H1 (cell line): ENCODE measurements around the gene CC2D1A. TPM values are rescaled to one million over a fixed set of nuclear protein-coding genes. Genes with fewer than 3 reads are reported as not detected.

Source experiments
- CTCF ChIA-PET: fragments of 300-600 bp; sonication (Branson Sonifier 250); formaldehyde crosslinking; loops from one replicate; lab custom pipeline; 2021; ENCODE audit not compliant: partially characterized antibody; lab: Charles Lee
- POLR2A ChIA-PET: fragments of 300-600 bp; sonication (Branson Sonifier 250); formaldehyde crosslinking; loops from one replicate; lab custom pipeline; 2021; ENCODE audit warnings: inconsistent platforms; ENCODE audit not compliant: partially characterized antibody; lab: Charles Lee
- DNase-seq, 2 experiments: peaks; one replicate each; pipeline versions ENCODE4 v3.0.0 to v3.0.0-alpha.2; 2010 to 2022; ENCODE audit warnings: low spot score in 2 of 2, low read depth in 1 of 2, mixed read lengths in 1 of 2
- FAIRE-seq: peaks from 2 replicates; lab custom pipeline; 2011; peaks lifted over from hg19 to GRCh38; lab: Jason Lieb, UNC
- H2AFZ ChIP-seq: 2 replicates; pipeline ENCODE4 v1.8.1; 2012; ENCODE audit warnings: low read length, inconsistent platforms
- H2AK5ac ChIP-seq: 2 replicates; pipeline ENCODE4 v1.6.1; 2013; ENCODE audit warnings: low read depth, low read length
- H2BK120ac ChIP-seq: replicated peaks from 2 replicates; pipeline ENCODE3; 2013; ENCODE audit warnings: low read depth, low read length, inconsistent platforms
- H2BK12ac ChIP-seq: 2 replicates; pipeline ENCODE4 v1.6.1; 2013; ENCODE audit warnings: low read depth, low read length
- H2BK15ac ChIP-seq: 2 replicates; pipeline ENCODE4 v1.6.1; 2013; ENCODE audit warnings: low read length
- H2BK20ac ChIP-seq: 2 replicates; pipeline ENCODE4 v1.6.1; 2013; ENCODE audit warnings: low read length
- H2BK5ac ChIP-seq: 2 replicates; pipeline ENCODE4 v1.6.1; 2013; ENCODE audit warnings: low read depth, low read length
- H3K14ac ChIP-seq: 2 replicates; pipeline ENCODE4 v1.6.1; 2013; ENCODE audit warnings: inconsistent platforms; ENCODE audit not compliant: insufficient read length
- H3K18ac ChIP-seq: 2 replicates; pipeline ENCODE4 v1.6.1; 2013; ENCODE audit warnings: low read length; ENCODE audit errors: extremely low read depth
- H3K23ac ChIP-seq: 2 replicates; pipeline ENCODE4 v1.6.1; 2013; ENCODE audit warnings: inconsistent platforms; ENCODE audit not compliant: insufficient read length
- H3K23me2 ChIP-seq: 2 replicates; pipeline ENCODE4 v1.6.1; 2013; ENCODE audit warnings: low read depth, low read length
- H3K27ac ChIP-seq: 2 replicates; pipeline ENCODE4 v1.6.1; 2011; ENCODE audit warnings: low read depth, low read length, inconsistent platforms
- H3K27me3 ChIP-seq, 4 experiments: replicated peaks in 1 of 4; 1 replicate in 1 of 4; 2 replicates in 3 of 4; pipeline versions ENCODE4 v1.6.1 to v1.8.1; 2011 to 2013; ENCODE audit warnings: low read length in 3 of 4, mild to moderate bottlenecking in 3 of 4, inconsistent platforms in 2 of 4, mixed read lengths in 2 of 4, moderate library complexity in 1 of 4; ENCODE audit not compliant: control insufficient read depth in 3 of 4, insufficient read depth in 3 of 4; ENCODE audit errors: extremely low read depth in 1 of 4
- H3K36me3 ChIP-seq, 4 experiments: 2 replicates each; pipeline versions ENCODE4 v1.6.1 to v1.8.1; 2011 to 2013; ENCODE audit warnings: mild to moderate bottlenecking in 4 of 4, low read length in 3 of 4, moderate library complexity in 2 of 4, control low read depth in 1 of 4, inconsistent platforms in 1 of 4; ENCODE audit not compliant: insufficient read depth in 4 of 4, control insufficient read depth in 2 of 4
- H3K4ac ChIP-seq: replicated peaks from 2 replicates; pipeline ENCODE3; 2013; ENCODE audit warnings: low read length, low read depth, mixed read lengths, inconsistent platforms; ENCODE audit not compliant: insufficient read length
- H3K4me1 ChIP-seq, 4 experiments: replicated peaks in 1 of 4; 1 replicate in 1 of 4; 2 replicates in 3 of 4; pipeline versions ENCODE4 v1.6.1 to v1.8.1; 2011 to 2013; ENCODE audit warnings: low read length in 3 of 4, inconsistent platforms in 2 of 4, mixed read lengths in 1 of 4; ENCODE audit not compliant: insufficient read depth in 4 of 4, control insufficient read depth in 3 of 4
- H3K4me2 ChIP-seq, 2 experiments: 2 replicates each; pipeline versions ENCODE4 v1.6.1 to v1.8.1; 2011 to 2013; ENCODE audit warnings: low read depth in 2 of 2, low read length in 2 of 2, control low read depth in 1 of 2, inconsistent platforms in 1 of 2, mild to moderate bottlenecking in 1 of 2; ENCODE audit not compliant: insufficient read depth in 1 of 2
- H3K4me3 ChIP-seq, 4 experiments: fragments of 200-600, 300-600 bp in 1 of 4; sonication (generic), shearing (Covaris generic), sonication (Bioruptor Twin) in 1 of 4; 2 replicates each; pipeline versions ENCODE4 v1.5.1 to v1.8.1; 2011 to 2016; ENCODE audit warnings: low read length in 4 of 4, low read depth in 3 of 4, control low read depth in 2 of 4, inconsistent platforms in 2 of 4, mild to moderate bottlenecking in 2 of 4, mixed read lengths in 1 of 4, moderate library complexity in 1 of 4; ENCODE audit not compliant: insufficient read depth in 2 of 4; ENCODE audit errors: extremely low read depth in 1 of 4
- H3K56ac ChIP-seq: replicated peaks from 2 replicates; pipeline ENCODE3; 2013; ENCODE audit warnings: low read depth, mild to moderate bottlenecking, mixed read lengths, low read length, inconsistent platforms; ENCODE audit not compliant: insufficient read length
- H3K79me1 ChIP-seq: 2 replicates; pipeline ENCODE4 v1.6.1; 2013; ENCODE audit warnings: low read depth, low read length, control low read depth
- H3K79me2 ChIP-seq, 2 experiments: 2 replicates each; pipeline versions ENCODE4 v1.6.1 to v1.8.1; 2012 to 2013; ENCODE audit warnings: low read length in 2 of 2, mild to moderate bottlenecking in 2 of 2, inconsistent platforms in 1 of 2; ENCODE audit not compliant: insufficient read depth in 2 of 2, control insufficient read depth in 1 of 2
- H3K9ac ChIP-seq, 4 experiments: replicated peaks in 1 of 4; 1 replicate in 1 of 4; 2 replicates in 3 of 4; pipeline versions ENCODE4 v1.6.1 to v1.8.1; 2011 to 2013; ENCODE audit warnings: low read depth in 3 of 4, low read length in 3 of 4, control low read depth in 2 of 4, mild to moderate bottlenecking in 2 of 4, moderate library complexity in 2 of 4, inconsistent platforms in 1 of 4; ENCODE audit errors: extremely low read depth in 1 of 4
- H3K9me3 ChIP-seq, 2 experiments: 2 replicates each; pipeline versions ENCODE4 v1.6.1 to v1.8.1; 2012 to 2013; ENCODE audit warnings: mild to moderate bottlenecking in 2 of 2, moderate library complexity in 2 of 2, control low read depth in 1 of 2, inconsistent platforms in 1 of 2, low read depth in 1 of 2, low read length in 1 of 2, mixed read lengths in 1 of 2; ENCODE audit not compliant: insufficient read depth in 2 of 2
- H4K20me1 ChIP-seq, 2 experiments: replicated peaks in 1 of 2; 2 replicates each; pipeline versions ENCODE3 to v1.8.1; 2011 to 2013; ENCODE audit warnings: inconsistent platforms in 2 of 2, low read length in 2 of 2, mild to moderate bottlenecking in 1 of 2; ENCODE audit not compliant: insufficient read depth in 2 of 2, control insufficient read depth in 1 of 2
- H4K5ac ChIP-seq: 2 replicates; pipeline ENCODE4 v1.6.1; 2013; ENCODE audit warnings: low read length, low read depth, mixed read lengths, inconsistent platforms; ENCODE audit not compliant: insufficient read length
- H4K8ac ChIP-seq: 2 replicates; pipeline ENCODE4 v1.8.0; 2013; ENCODE audit warnings: mild to moderate bottlenecking, moderate library complexity, low read length, inconsistent platforms; ENCODE audit not compliant: insufficient read depth; ENCODE audit errors: extremely low read depth
- H4K91ac ChIP-seq: replicated peaks from 2 replicates; pipeline ENCODE3; 2013; ENCODE audit warnings: low read length, mixed read lengths, inconsistent platforms; ENCODE audit not compliant: insufficient read length
- CHD1 ChIP-seq: IDR thresholded peaks from 2 replicates; pipeline ENCODE4 v1.6.1; 2012; ENCODE audit warnings: low read depth, low read length, improper control_type of control experiment
- TBP ChIP-seq: IDR thresholded peaks from 2 replicates; pipeline ENCODE4 v1.6.1; 2011; ENCODE audit warnings: low read depth, low read length, improper control_type of control experiment
- WGBS, 2 experiments: shearing (Covaris generic) in 1 of 2; methylation state at CpG; one replicate each; pipeline versions ENCODE4 v1.1.6 to v1.1.7; 2013 to 2015; ENCODE audit warnings: low lambda C conversion rate in 2 of 2, mixed read lengths in 2 of 2, inconsistent platforms in 1 of 2, low coverage in 1 of 2, missing lambda C conversion rate in 1 of 2; ENCODE audit not compliant: insufficient replicate concordance in 2 of 2, insufficient coverage in 1 of 2, insufficient read length in 1 of 2; ENCODE audit errors: extremely low coverage in 1 of 2, missing lambda C conversion rate in 1 of 2; 5-methylcytosine and 5-hydroxymethylcytosine counted together
- polyA plus RNA-seq, 7 experiments: library from polyadenylated mRNA; depleted of rRNA in 3 of 7; stranded (reverse) in 5 of 7; unstranded in 2 of 7; fragments of >200 nt in 5 of 7; fragments of 200-250 nt in 2 of 7; gene quantifications; 1 replicate in 5 of 7; 2 replicates in 1 of 7; 4 replicates in 1 of 7; pipeline versions ENCODE4 v1.2.1 to v1.2.3, GENCODE V29; 2011 to 2013; ENCODE audit warnings: missing spikeins in 2 of 7, mixed read lengths in 2 of 7
- total RNA-seq: library from RNA; stranded (reverse); fragmentation: NEBNext Ultra II Directional; extraction: Animal tissue kit (Norgen Biotek cat#: 25700); gene quantifications from 2 replicates; pipeline ENCODE4 v1.2.1, GENCODE V29; 2021
- TF ChIP-seq, protein P1 (sequence below), 3 experiments: IDR thresholded peaks; 1 replicate in 2 of 3; 2 replicates in 1 of 3; pipeline versions ENCODE4 v1.5.1 to v1.6.1; 2011; ENCODE audit warnings: low read length in 3 of 3, mild to moderate bottlenecking in 3 of 3, inconsistent platforms in 2 of 3, low read depth in 1 of 3, moderate library complexity in 1 of 3; ENCODE audit not compliant: insufficient read depth in 1 of 3; ENCODE audit errors: control extremely low read depth in 1 of 3

CC2D1A gene
- total and polyA plus RNA-seq, 2 of the 8 experiments (the other 6 are each of a cell fraction or from before 2014, with no cell fraction given): 12.5 to 33.0 TPM

DNA sequence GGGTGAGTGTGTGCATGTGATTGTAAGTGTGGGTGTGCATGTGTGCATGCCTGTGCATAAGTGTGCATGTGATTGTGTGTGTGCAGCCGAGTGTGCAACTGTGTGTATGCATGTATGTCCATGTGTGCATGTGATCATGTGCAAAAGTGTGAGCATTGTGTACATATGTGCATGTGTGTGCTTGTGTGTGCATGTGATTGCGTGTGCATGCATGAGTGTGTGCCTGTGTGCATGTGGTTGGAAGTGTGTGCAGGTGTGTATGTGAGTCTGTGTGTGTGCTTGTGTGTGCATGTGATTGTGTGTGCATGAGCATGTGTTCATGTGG is 28.7 kb downstream of the CC2D1A start:
- Histone ChIP-seq H2BK5ac (0 out of 2 replicates have a peak overlapping the region, but pooled peaks have one; percentile 15), H2BK12ac (peak overlapping the region; percentile 63; the same call in 1 of the 2 replicates), H2AFZ (no peak overlapping the region), H3K27ac (no peak overlapping the region), H3K56ac (no peak overlapping the region), H3K4me3 (no peak overlapping the region), H3K79me1 (peaks cover 3% of the 10 kb centered on the region; the same call in 1 of the 2 replicates), H4K5ac (no peak overlapping the region), H3K36me3 (peaks cover 0 to 9% (median 0%) of the 10 kb centered on the region in 4 experiments; a peak in 2 of 8 replicates), H3K27me3 (peaks cover 0 to 2% (median 0%) of the 10 kb centered on the region in 4 experiments; a peak in 1 of 7 replicates), H4K20me1 (peaks cover 0 to 6% of the 10 kb centered on the region in 2 experiments), H3K4ac (peak overlapping the region; percentile 28), H3K14ac (no peak overlapping the region), H2AK5ac (peak overlapping the region; percentile 28; the same call in 1 of the 2 replicates), H3K9ac (peak overlapping the region in 1 of 4 experiments; percentile 25; a peak in 1 of 7 replicates), H4K91ac (no peak overlapping the region), H2BK20ac (no peak overlapping the region), H3K18ac (no peak overlapping the region), H3K23ac (peak overlapping the region; percentile 2), H3K9me3 (no peaks in the 10 kb centered on the region), H2BK15ac (peak overlapping the region; percentile 23; the same call in 1 of the 2 replicates), H3K4me1 (peaks cover 3 to 40% (median 19%) of the 10 kb centered on the region in 4 experiments), H3K4me2 (no peak overlapping the region), H3K79me2 (no peaks in the 10 kb centered on the region), H2BK120ac (no peak overlapping the region), H3K23me2 (peaks cover 14% of the 10 kb centered on the region; the same call in 1 of the 2 replicates), H4K8ac (no peak overlapping the region)
- FAIRE-seq (no peak), DNase-seq (no peak)
- POLR2A ChIA-PET: interaction anchor here (1.1 to 5.4 kb wide), 5 partner anchors 11 to 53 kb away, joined by 3 to 39 read pairs (median 6); partner anchors contain the start of gene DCAF15
- CTCF ChIA-PET: interaction anchor here (0.6 to 2.9 kb wide), 11 partner anchors 13 to 137 kb away, joined by 3 to 19 read pairs (median 5); partner anchors contain the start of genes MISP3 and PALM3
- 79% methylated on average over 2 of the region's 2 CpGs; no CpG with 5 or more reads in 1 of the 2 experiments for WGBS, 2 experiments
- TF ChIP-seq CHD1: no peak
- no peak for TF ChIP-seq TBP
- TF ChIP-seq, protein P1, sequence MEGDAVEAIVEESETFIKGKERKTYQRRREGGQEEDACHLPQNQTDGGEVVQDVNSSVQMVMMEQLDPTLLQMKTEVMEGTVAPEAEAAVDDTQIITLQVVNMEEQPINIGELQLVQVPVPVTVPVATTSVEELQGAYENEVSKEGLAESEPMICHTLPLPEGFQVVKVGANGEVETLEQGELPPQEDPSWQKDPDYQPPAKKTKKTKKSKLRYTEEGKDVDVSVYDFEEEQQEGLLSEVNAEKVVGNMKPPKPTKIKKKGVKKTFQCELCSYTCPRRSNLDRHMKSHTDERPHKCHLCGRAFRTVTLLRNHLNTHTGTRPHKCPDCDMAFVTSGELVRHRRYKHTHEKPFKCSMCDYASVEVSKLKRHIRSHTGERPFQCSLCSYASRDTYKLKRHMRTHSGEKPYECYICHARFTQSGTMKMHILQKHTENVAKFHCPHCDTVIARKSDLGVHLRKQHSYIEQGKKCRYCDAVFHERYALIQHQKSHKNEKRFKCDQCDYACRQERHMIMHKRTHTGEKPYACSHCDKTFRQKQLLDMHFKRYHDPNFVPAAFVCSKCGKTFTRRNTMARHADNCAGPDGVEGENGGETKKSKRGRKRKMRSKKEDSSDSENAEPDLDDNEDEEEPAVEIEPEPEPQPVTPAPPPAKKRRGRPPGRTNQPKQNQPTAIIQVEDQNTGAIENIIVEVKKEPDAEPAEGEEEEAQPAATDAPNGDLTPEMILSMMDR (IDR thresholded peaks at IDR 0.05; ENCODE audit: control extremely low read depth in 1 of 3, insufficient read depth in 1 of 3, low read depth in 1 of 3, low read length in 3 of 3): no peak
